ENCODE measurements around the gene FSD2. TPM values are rescaled to one million over a fixed set of nuclear protein-coding genes. Genes with fewer than 3 reads are reported as not detected.

The FSD2 gene
- total and polyA plus RNA-seq, 10 donors, result 0.02 to 0.03 (median 0.02) TPM; not detected in 7

DNA sequence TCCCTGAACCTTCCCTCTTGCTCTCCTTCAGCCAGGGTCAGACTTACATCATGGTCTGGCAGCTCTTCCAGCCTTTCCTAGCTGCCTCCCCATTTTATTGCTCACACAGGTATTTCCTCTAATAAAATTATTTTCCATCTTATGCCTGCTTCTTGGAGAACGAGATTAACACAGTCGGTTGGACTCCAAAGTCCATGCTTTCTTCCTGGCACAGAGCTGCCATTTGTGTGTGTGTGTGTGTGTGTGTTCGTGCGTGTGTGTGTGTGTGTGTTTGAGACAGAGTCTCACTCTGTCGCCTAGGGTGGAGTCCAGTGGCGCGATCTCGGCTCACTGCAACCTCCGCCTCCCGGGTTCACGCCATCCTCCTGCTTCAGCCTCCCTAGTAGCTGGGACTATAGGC lies 15.5 kb downstream of the FSD2 start:
- Histone ChIP-seq H3K4me3 (no peak overlapping the region), H3K27me3 (replicated peaks in 1 of 7) (no peaks in the 10 kb centered on the region), H3K27ac (no peak overlapping the region), H3K36me3 (no peaks in the 10 kb centered on the region), H3K4me1 (no peaks in the 10 kb centered on the region), H3K9me3 (peaks cover 0 to 14% (median 9%) of the 10 kb centered on the region in 8 donors)
- TF ChIP-seq POLR2AphosphoS5 (IDR thresholded peaks at IDR 0.05) (no peak), POLR2A (IDR thresholded peaks at IDR 0.05) (no peak)
- TF ChIP-seq, protein P1, sequence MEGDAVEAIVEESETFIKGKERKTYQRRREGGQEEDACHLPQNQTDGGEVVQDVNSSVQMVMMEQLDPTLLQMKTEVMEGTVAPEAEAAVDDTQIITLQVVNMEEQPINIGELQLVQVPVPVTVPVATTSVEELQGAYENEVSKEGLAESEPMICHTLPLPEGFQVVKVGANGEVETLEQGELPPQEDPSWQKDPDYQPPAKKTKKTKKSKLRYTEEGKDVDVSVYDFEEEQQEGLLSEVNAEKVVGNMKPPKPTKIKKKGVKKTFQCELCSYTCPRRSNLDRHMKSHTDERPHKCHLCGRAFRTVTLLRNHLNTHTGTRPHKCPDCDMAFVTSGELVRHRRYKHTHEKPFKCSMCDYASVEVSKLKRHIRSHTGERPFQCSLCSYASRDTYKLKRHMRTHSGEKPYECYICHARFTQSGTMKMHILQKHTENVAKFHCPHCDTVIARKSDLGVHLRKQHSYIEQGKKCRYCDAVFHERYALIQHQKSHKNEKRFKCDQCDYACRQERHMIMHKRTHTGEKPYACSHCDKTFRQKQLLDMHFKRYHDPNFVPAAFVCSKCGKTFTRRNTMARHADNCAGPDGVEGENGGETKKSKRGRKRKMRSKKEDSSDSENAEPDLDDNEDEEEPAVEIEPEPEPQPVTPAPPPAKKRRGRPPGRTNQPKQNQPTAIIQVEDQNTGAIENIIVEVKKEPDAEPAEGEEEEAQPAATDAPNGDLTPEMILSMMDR (IDR thresholded peaks at IDR 0.05 in 8 of 11, conservative IDR thresholded peaks at IDR 0.05 in 3 of 11), result no peak
- DNase-seq, result no peak
- intact Hi-C loops (cut with DNase I; ENCODE audit: low total_unique reads), result no loop called here
- 91 to 95% (median 95%) methylated on average over 10 to 11 of the region's 11 CpGs for WGBS, 5 donors

DNA sequence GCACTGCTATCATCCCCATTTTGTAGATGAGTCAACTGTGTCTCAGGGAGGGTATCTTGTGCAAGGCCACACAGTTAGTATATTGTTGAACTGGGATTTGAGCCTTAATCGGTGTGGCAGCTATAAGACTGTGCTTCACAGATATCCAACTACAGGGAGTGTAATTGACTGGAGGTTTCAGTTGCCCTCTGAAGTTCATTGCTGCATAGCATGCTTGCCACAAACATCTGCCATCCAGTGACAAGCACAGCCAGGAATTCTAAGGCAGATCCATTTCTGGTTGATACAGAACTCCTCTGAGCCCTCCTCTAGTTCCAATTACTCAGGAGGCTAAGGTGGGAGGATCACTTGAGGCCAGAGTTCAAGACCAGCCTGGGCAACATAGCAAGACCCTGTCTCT lies 16.4 kb downstream of the FSD2 start:
- Histone ChIP-seq H3K4me3 (no peak overlapping the region), H3K4me1 (no peaks in the 10 kb centered on the region), H3K27me3 (replicated peaks in 1 of 7) (no peaks in the 10 kb centered on the region), H3K9me3 (peaks cover 0 to 14% (median 9%) of the 10 kb centered on the region in 8 donors), H3K36me3 (no peaks in the 10 kb centered on the region), H3K27ac (no peak overlapping the region)
- no peak for DNase-seq
- 88 to 100% (median 92%) methylated on average over 1 of the region's 1 CpG for WGBS, 5 donors
- TF ChIP-seq, protein P1 (IDR thresholded peaks at IDR 0.05 in 8 of 11, conservative IDR thresholded peaks at IDR 0.05 in 3 of 11), result no peak
- TF ChIP-seq POLR2AphosphoS5 (IDR thresholded peaks at IDR 0.05) (no peak), POLR2A (IDR thresholded peaks at IDR 0.05) (no peak)
- intact Hi-C loops (cut with DNase I; ENCODE audit: low total_unique reads), result no loop called here

DNA sequence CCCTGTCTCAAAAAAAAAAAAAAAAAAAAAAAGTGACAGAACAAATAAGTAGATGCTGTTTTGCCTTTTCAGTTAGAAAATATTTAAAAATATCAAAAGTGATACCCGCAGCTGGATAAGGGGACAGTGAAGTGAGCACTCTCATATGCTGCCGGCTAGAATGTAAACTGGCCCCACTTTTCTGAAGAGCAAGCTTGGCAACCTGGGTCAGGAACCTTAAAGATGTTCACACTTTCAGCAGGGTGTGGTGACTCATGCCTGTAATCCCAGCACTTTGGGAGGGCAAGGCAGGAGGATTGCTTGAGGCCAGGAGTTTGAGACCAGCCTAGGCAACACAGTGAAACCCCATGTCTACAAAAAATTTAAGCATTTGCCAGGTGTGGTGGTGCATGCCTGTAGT lies 17.4 kb downstream of the FSD2 start:
- no peaks in the 10 kb centered on the region for H3K4me1 ChIP-seq
- no peak for DNase-seq
- 82 to 100% (median 91%) methylated on average over 2 of the region's 2 CpGs for WGBS, 5 donors
- no peak for TF ChIP-seq POLR2A (IDR thresholded peaks at IDR 0.05)
- TF ChIP-seq, protein P1 (IDR thresholded peaks at IDR 0.05 in 8 of 11, conservative IDR thresholded peaks at IDR 0.05 in 3 of 11), result no peak
- TF ChIP-seq POLR2AphosphoS5 (IDR thresholded peaks at IDR 0.05), result no peak
- H3K36me3 ChIP-seq, result no peaks in the 10 kb centered on the region
- H3K27me3 ChIP-seq (replicated peaks in 1 of 7), result no peaks in the 10 kb centered on the region
- H3K27ac ChIP-seq, result no peak overlapping the region
- intact Hi-C loops (cut with DNase I; ENCODE audit: low total_unique reads), result no loop called here
- no peak overlapping the region for H3K4me3 ChIP-seq
- H3K9me3 ChIP-seq, result peaks cover 0 to 5% (median 2%) of the 10 kb centered on the region in 8 donors

- WGBS, 5 donors, result 63 to 87% (median 72%) methylated on average over 3 to 4 of the region's 4 CpGs
- TF ChIP-seq, protein P1 (IDR thresholded peaks at IDR 0.05 in 8 of 11, conservative IDR thresholded peaks at IDR 0.05 in 3 of 11), result no peak
- TF ChIP-seq POLR2AphosphoS5 (IDR thresholded peaks at IDR 0.05), result no peak
- TF ChIP-seq POLR2A (IDR thresholded peaks at IDR 0.05), result no peak
- intact Hi-C loops (cut with DNase I; ENCODE audit: low total_unique reads), result no loop called here
- H3K4me3 ChIP-seq, result no peak overlapping the region
- no peaks in the 10 kb centered on the region for H3K36me3 ChIP-seq
- no peak for DNase-seq
- H3K4me1 ChIP-seq, result no peaks in the 10 kb centered on the region
- H3K27me3 ChIP-seq (replicated peaks in 1 of 7), result no peaks in the 10 kb centered on the region
- no peak overlapping the region for H3K27ac ChIP-seq
- H3K9me3 ChIP-seq, result no peaks in the 10 kb centered on the region
Measured at GRCh38 chr15:82781349-82781748, 24.5 kb downstream of the FSD2 start.
